ENCODE results near the gene ZNF527.

ZNF527 gene

GRCh38 chr19:37370880-37371661 is at the start of gene ZNF527:
Gene ZNF527, plus strand, starts transcription at chr19:37371099. Its CDS starts 3,100 bp downstream, at chr19:37374199.
- no peaks in the 10 kb centered on the region for H3K27me3 ChIP-seq (ENCODE audit: control insufficient read depth in 1 of 2, insufficient read depth in 2 of 2, low read length in 2 of 2)
- H3K27ac ChIP-seq (ENCODE audit: low read depth, low read length): peak within 1 kb of the TSS; percentile 84
- peak within 1 kb of the TSS; percentile 75 to 76 for H3K4me3 ChIP-seq (ENCODE audit: low read depth in 1 of 2, low read length in 2 of 2)
- peaks cover 17 to 19% of the 10 kb centered on the region in 2 donors for H3K36me3 ChIP-seq (ENCODE audit: control insufficient read depth in 1 of 2, insufficient read depth in 2 of 2, low read length in 2 of 2)
- peaks cover 4 to 13% of the 10 kb centered on the region in 2 donors for H3K4me1 ChIP-seq (ENCODE audit: control insufficient read depth in 1 of 2, insufficient read depth in 2 of 2, low read length in 2 of 2)
- H3K9ac ChIP-seq (ENCODE audit: low read depth in 1 of 2, low read length in 2 of 2): peak within 1 kb of the TSS; percentile 75 to 95
- H3K9me3 ChIP-seq (ENCODE audit: control insufficient read depth in 1 of 2, low read length in 2 of 2): peaks cover 10 to 22% of the 10 kb centered on the region in 2 donors

GRCh38 chr19:37329686-37330085 is 41.2 kb upstream of the ZNF527 start:
- no peak overlapping the region for H3K9ac ChIP-seq (ENCODE audit: low read depth in 1 of 2, low read length in 2 of 2)
- H3K9me3 ChIP-seq (ENCODE audit: control insufficient read depth in 1 of 2, low read length in 2 of 2): peaks cover 0 to 6% of the 10 kb centered on the region in 2 donors
- no peak overlapping the region for H3K4me3 ChIP-seq (ENCODE audit: low read depth in 1 of 2, low read length in 2 of 2)
- H3K27me3 ChIP-seq (ENCODE audit: control insufficient read depth in 1 of 2, insufficient read depth in 2 of 2, low read length in 2 of 2): no peaks in the 10 kb centered on the region
- no peak overlapping the region for H3K27ac ChIP-seq (ENCODE audit: low read depth, low read length)
- peaks cover 4 to 47% of the 10 kb centered on the region in 2 donors for H3K36me3 ChIP-seq (ENCODE audit: control insufficient read depth in 1 of 2, insufficient read depth in 2 of 2, low read length in 2 of 2)
- peaks cover 0 to 6% of the 10 kb centered on the region in 2 donors for H3K4me1 ChIP-seq (ENCODE audit: control insufficient read depth in 1 of 2, insufficient read depth in 2 of 2, low read length in 2 of 2)

- no peak overlapping the region for H3K27ac ChIP-seq (ENCODE audit: low read depth, low read length)
- peaks cover 8 to 12% of the 10 kb centered on the region in 2 donors for H3K4me1 ChIP-seq (ENCODE audit: control insufficient read depth in 1 of 2, insufficient read depth in 2 of 2, low read length in 2 of 2)
- H3K4me3 ChIP-seq (ENCODE audit: low read depth in 1 of 2, low read length in 2 of 2): no peak overlapping the region
- no peaks in the 10 kb centered on the region for H3K27me3 ChIP-seq (ENCODE audit: control insufficient read depth in 1 of 2, insufficient read depth in 2 of 2, low read length in 2 of 2)
- H3K9me3 ChIP-seq (ENCODE audit: control insufficient read depth in 1 of 2, low read length in 2 of 2): peaks cover 5 to 13% of the 10 kb centered on the region in 2 donors
- H3K9ac ChIP-seq (ENCODE audit: low read depth in 1 of 2, low read length in 2 of 2): no peak overlapping the region
- H3K36me3 ChIP-seq (ENCODE audit: control insufficient read depth in 1 of 2, insufficient read depth in 2 of 2, low read length in 2 of 2): peaks cover 4 to 39% of the 10 kb centered on the region in 2 donors
Observed at GRCh38 chr19:37332839-37333238, 38.1 kb upstream of the ZNF527 start.

GRCh38 chr19:37333457-37333856 is 37.4 kb upstream of the ZNF527 start:
- Histone ChIP-seq H3K9ac (ENCODE audit: low read depth in 1 of 2, low read length in 2 of 2) (no peak overlapping the region), H3K4me1 (ENCODE audit: control insufficient read depth in 1 of 2, insufficient read depth in 2 of 2, low read length in 2 of 2) (peaks cover 8 to 12% of the 10 kb centered on the region in 2 donors), H3K27me3 (ENCODE audit: control insufficient read depth in 1 of 2, insufficient read depth in 2 of 2, low read length in 2 of 2) (no peaks in the 10 kb centered on the region), H3K4me3 (ENCODE audit: low read depth in 1 of 2, low read length in 2 of 2) (no peak overlapping the region), H3K27ac (ENCODE audit: low read depth, low read length) (no peak overlapping the region), H3K36me3 (ENCODE audit: control insufficient read depth in 1 of 2, insufficient read depth in 2 of 2, low read length in 2 of 2) (peaks cover 4 to 33% of the 10 kb centered on the region in 2 donors), H3K9me3 (ENCODE audit: control insufficient read depth in 1 of 2, low read length in 2 of 2) (peaks cover 5 to 16% of the 10 kb centered on the region in 2 donors)

GRCh38 chr19:37334179-37335071 is 36.5 kb upstream of the ZNF527 start:
- H3K4me3 ChIP-seq (ENCODE audit: low read depth in 1 of 2, low read length in 2 of 2): peak overlapping the region; percentile 91 to 93
- H3K27ac ChIP-seq (ENCODE audit: low read depth, low read length): peak overlapping the region; percentile 83
- peak overlapping the region; percentile 74 to 93 for H3K9ac ChIP-seq (ENCODE audit: low read depth in 1 of 2, low read length in 2 of 2)
- H3K9me3 ChIP-seq (ENCODE audit: control insufficient read depth in 1 of 2, low read length in 2 of 2): peaks cover 5 to 17% of the 10 kb centered on the region in 2 donors
- H3K27me3 ChIP-seq (ENCODE audit: control insufficient read depth in 1 of 2, insufficient read depth in 2 of 2, low read length in 2 of 2): no peaks in the 10 kb centered on the region
- H3K36me3 ChIP-seq (ENCODE audit: control insufficient read depth in 1 of 2, insufficient read depth in 2 of 2, low read length in 2 of 2): peaks cover 0 to 23% of the 10 kb centered on the region in 2 donors
- H3K4me1 ChIP-seq (ENCODE audit: control insufficient read depth in 1 of 2, insufficient read depth in 2 of 2, low read length in 2 of 2): peaks cover 8 to 12% of the 10 kb centered on the region in 2 donors

- H3K4me1 ChIP-seq (ENCODE audit: control insufficient read depth in 1 of 2, insufficient read depth in 2 of 2, low read length in 2 of 2): no peaks in the 10 kb centered on the region
Observed at GRCh38 chr19:37342753-37343152, 28.1 kb upstream of the ZNF527 start.

GRCh38 chr19:37346091-37346490 is 24.8 kb upstream of the ZNF527 start:
- no peak overlapping the region for H3K4me3 ChIP-seq (ENCODE audit: low read depth in 1 of 2, low read length in 2 of 2)
- peaks cover under 1 to 9% of the 10 kb centered on the region in 2 donors for H3K9me3 ChIP-seq (ENCODE audit: control insufficient read depth in 1 of 2, low read length in 2 of 2)
- H3K9ac ChIP-seq (ENCODE audit: low read depth in 1 of 2, low read length in 2 of 2): no peak overlapping the region
- peaks cover 15 to 68% of the 10 kb centered on the region in 2 donors for H3K36me3 ChIP-seq (ENCODE audit: control insufficient read depth in 1 of 2, insufficient read depth in 2 of 2, low read length in 2 of 2)
- H3K27me3 ChIP-seq (ENCODE audit: control insufficient read depth in 1 of 2, insufficient read depth in 2 of 2, low read length in 2 of 2): no peaks in the 10 kb centered on the region
- no peaks in the 10 kb centered on the region for H3K4me1 ChIP-seq (ENCODE audit: control insufficient read depth in 1 of 2, insufficient read depth in 2 of 2, low read length in 2 of 2)
- H3K27ac ChIP-seq (ENCODE audit: low read depth, low read length): no peak overlapping the region

More at GRCh38 chr19:37342753-37343152, 28.1 kb upstream of the ZNF527 start:
- Histone ChIP-seq H3K9me3 (ENCODE audit: control insufficient read depth in 1 of 2, low read length in 2 of 2) (peaks cover 4 to 14% of the 10 kb centered on the region in 2 donors), H3K36me3 (ENCODE audit: control insufficient read depth in 1 of 2, insufficient read depth in 2 of 2, low read length in 2 of 2) (peaks cover 15 to 42% of the 10 kb centered on the region in 2 donors), H3K27ac (ENCODE audit: low read depth, low read length) (no peak overlapping the region), H3K27me3 (ENCODE audit: control insufficient read depth in 1 of 2, insufficient read depth in 2 of 2, low read length in 2 of 2) (no peaks in the 10 kb centered on the region), H3K9ac (ENCODE audit: low read depth in 1 of 2, low read length in 2 of 2) (no peak overlapping the region), H3K4me3 (ENCODE audit: low read depth in 1 of 2, low read length in 2 of 2) (no peak overlapping the region)

- H3K27me3 ChIP-seq (ENCODE audit: control insufficient read depth in 1 of 2, insufficient read depth in 2 of 2, low read length in 2 of 2): no peaks in the 10 kb centered on the region
- H3K36me3 ChIP-seq (ENCODE audit: control insufficient read depth in 1 of 2, insufficient read depth in 2 of 2, low read length in 2 of 2): peaks cover 16 to 62% of the 10 kb centered on the region in 2 donors
- no peaks in the 10 kb centered on the region for H3K4me1 ChIP-seq (ENCODE audit: control insufficient read depth in 1 of 2, insufficient read depth in 2 of 2, low read length in 2 of 2)
- H3K27ac ChIP-seq (ENCODE audit: low read depth, low read length): no peak overlapping the region
- no peaks in the 10 kb centered on the region for H3K9me3 ChIP-seq (ENCODE audit: control insufficient read depth in 1 of 2, low read length in 2 of 2)
- H3K4me3 ChIP-seq (ENCODE audit: low read depth in 1 of 2, low read length in 2 of 2): no peak overlapping the region
- H3K9ac ChIP-seq (ENCODE audit: low read depth in 1 of 2, low read length in 2 of 2): no peak overlapping the region
Observed at GRCh38 chr19:37348060-37348459, 22.8 kb upstream of the ZNF527 start.

- Histone ChIP-seq H3K4me1 (ENCODE audit: control insufficient read depth in 1 of 2, insufficient read depth in 2 of 2, low read length in 2 of 2) (no peaks in the 10 kb centered on the region), H3K36me3 (ENCODE audit: control insufficient read depth in 1 of 2, insufficient read depth in 2 of 2, low read length in 2 of 2) (peaks cover 12 to 53% of the 10 kb centered on the region in 2 donors), H3K9ac (ENCODE audit: low read depth in 1 of 2, low read length in 2 of 2) (no peak overlapping the region), H3K4me3 (ENCODE audit: low read depth in 1 of 2, low read length in 2 of 2) (no peak overlapping the region), H3K9me3 (ENCODE audit: control insufficient read depth in 1 of 2, low read length in 2 of 2) (peaks cover 17 to 21% of the 10 kb centered on the region in 2 donors), H3K27ac (ENCODE audit: low read depth, low read length) (no peak overlapping the region), H3K27me3 (ENCODE audit: control insufficient read depth in 1 of 2, insufficient read depth in 2 of 2, low read length in 2 of 2) (no peaks in the 10 kb centered on the region)
Observed at GRCh38 chr19:37353968-37354367, 16.9 kb upstream of the ZNF527 start.

- Histone ChIP-seq H3K4me1 (ENCODE audit: control insufficient read depth in 1 of 2, insufficient read depth in 2 of 2, low read length in 2 of 2) (no peaks in the 10 kb centered on the region), H3K9ac (ENCODE audit: low read depth in 1 of 2, low read length in 2 of 2) (no peak overlapping the region), H3K27me3 (ENCODE audit: control insufficient read depth in 1 of 2, insufficient read depth in 2 of 2, low read length in 2 of 2) (no peaks in the 10 kb centered on the region), H3K9me3 (ENCODE audit: control insufficient read depth in 1 of 2, low read length in 2 of 2) (peaks cover 20 to 21% of the 10 kb centered on the region in 2 donors), H3K36me3 (ENCODE audit: control insufficient read depth in 1 of 2, insufficient read depth in 2 of 2, low read length in 2 of 2) (peaks cover 12 to 55% of the 10 kb centered on the region in 2 donors), H3K27ac (ENCODE audit: low read depth, low read length) (no peak overlapping the region), H3K4me3 (ENCODE audit: low read depth in 1 of 2, low read length in 2 of 2) (peak overlapping the region in 1 of 2 donors; percentile 28)
Observed at GRCh38 chr19:37355901-37356300, 15.0 kb upstream of the ZNF527 start.

Measured in duodenal mucosa (tissue), 2 donors.